Fibroblast of pulmonary artery (primary cell): ENCODE data around the gene GPR142.

Experiments
- DNase-seq: peaks from one replicate; pipeline ENCODE4 v3.0.0-alpha.2; 2010; ENCODE audit warnings: low read depth
- H3K4me3 ChIP-seq: replicated peaks from 2 replicates; pipeline ENCODE4 v1.5.1; 2011; ENCODE audit warnings: low read depth, mild to moderate bottlenecking, control low read depth, low read length, moderate library complexity
- TF ChIP-seq, protein P1 (sequence below): IDR thresholded peaks from 2 replicates; pipeline ENCODE4 v1.5.1; 2011; ENCODE audit warnings: mild to moderate bottlenecking, control low read depth, low read length, inconsistent platforms; ENCODE audit errors: missing control alignments

The GPR142 gene, protein sequence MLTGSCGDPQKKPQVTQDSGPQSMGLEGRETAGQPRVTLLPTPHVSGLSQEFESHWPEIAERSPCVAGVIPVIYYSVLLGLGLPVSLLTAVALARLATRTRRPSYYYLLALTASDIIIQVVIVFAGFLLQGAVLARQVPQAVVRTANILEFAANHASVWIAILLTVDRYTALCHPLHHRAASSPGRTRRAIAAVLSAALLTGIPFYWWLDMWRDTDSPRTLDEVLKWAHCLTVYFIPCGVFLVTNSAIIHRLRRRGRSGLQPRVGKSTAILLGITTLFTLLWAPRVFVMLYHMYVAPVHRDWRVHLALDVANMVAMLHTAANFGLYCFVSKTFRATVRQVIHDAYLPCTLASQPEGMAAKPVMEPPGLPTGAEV

DNA sequence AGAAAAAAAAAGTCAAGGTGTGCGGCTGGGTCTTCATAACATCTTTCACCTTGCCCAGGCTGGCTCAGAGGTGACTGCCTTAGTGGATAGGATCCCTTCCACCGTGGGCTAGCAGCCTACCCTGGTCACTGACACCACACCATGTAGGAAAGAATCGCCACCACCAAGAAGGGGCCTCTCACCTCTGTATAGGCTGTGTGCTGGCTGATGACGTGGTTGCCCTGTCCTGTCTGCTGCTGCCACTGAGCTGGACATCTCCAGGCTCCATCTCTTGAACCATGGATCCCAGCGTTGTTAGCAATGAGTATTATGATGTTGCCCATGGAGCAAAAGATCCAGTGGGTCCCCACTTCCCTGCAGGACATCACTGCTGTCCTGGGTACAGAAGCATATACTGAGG lies at the start of gene GPR142:
Gene GPR142, plus strand, starts transcription at position 301 of the 400 bp plus-strand sequence. CDS start 2,035 bp downstream, outside the sequence.
- TF ChIP-seq, protein P1, sequence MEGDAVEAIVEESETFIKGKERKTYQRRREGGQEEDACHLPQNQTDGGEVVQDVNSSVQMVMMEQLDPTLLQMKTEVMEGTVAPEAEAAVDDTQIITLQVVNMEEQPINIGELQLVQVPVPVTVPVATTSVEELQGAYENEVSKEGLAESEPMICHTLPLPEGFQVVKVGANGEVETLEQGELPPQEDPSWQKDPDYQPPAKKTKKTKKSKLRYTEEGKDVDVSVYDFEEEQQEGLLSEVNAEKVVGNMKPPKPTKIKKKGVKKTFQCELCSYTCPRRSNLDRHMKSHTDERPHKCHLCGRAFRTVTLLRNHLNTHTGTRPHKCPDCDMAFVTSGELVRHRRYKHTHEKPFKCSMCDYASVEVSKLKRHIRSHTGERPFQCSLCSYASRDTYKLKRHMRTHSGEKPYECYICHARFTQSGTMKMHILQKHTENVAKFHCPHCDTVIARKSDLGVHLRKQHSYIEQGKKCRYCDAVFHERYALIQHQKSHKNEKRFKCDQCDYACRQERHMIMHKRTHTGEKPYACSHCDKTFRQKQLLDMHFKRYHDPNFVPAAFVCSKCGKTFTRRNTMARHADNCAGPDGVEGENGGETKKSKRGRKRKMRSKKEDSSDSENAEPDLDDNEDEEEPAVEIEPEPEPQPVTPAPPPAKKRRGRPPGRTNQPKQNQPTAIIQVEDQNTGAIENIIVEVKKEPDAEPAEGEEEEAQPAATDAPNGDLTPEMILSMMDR, result no peak
- H3K4me3 ChIP-seq, result no peak within 1 kb of the TSS
- DNase-seq, result no peak

DNA sequence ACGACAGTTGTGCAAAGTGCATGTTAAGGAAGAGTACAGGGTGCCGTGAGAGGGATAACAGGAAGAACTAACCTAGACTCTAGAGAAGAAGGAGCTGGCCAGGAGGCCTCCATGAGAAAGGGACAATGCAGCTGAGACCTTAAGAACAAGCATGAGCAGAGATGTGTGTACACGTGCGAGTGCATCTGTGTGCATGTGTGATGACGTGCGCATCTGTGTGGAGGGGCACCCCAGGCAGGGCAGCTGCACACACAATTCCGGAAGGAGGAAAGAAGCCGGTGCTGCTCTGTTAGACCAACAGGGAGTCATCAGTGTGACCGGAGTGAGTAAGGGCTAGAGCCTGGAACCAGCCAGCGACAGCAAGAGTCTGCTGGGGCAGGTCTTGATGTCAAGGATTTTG lies 48.9 kb upstream of the GPR142 start:
- no peak for DNase-seq
- no peak overlapping the region for H3K4me3 ChIP-seq
- TF ChIP-seq, protein P1, result no peak

DNA sequence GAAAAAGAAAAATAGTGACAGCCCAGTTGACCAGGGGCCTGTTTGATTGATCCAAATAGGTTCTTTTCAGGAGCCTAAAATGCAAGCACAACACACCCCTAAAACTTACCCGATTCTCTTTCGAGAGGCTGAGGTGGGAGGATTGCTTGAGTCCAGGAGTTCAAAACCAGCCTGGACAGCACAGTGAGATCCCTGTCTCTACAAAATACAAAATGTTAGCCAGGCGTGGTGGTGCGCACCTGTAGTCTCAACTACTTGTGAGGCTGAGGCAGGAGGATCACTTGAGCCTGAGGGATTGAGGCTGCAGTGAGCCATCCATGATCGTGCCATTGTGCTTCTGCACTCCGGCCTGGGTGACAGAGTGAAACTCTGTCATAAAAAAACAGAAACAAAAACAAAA lies 42.8 kb upstream of the GPR142 start:
- TF ChIP-seq, protein P1, result no peak
- no peak for DNase-seq
- no peak overlapping the region for H3K4me3 ChIP-seq

DNA sequence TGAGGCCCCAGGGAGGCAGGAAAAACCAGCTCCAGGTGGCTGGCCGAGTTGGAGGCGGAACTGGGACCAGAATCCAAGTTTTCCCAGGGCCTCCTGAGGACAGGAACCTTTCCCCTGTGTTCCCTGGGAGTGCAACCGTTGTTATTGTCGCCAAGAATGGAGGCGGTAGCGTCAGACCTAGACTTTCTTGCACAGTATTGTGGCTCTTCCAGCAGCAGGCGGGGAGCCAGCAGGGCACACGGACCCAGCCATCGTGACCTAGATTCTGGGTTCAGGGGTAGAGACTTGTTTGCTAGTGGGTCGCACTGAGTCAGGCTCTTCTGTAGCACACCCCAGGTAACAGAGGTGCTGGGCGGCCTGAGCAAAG lies 41.9 kb upstream of the GPR142 start:
- TF ChIP-seq, protein P1, result no peak
- DNase-seq, result no peak
- no peak overlapping the region for H3K4me3 ChIP-seq

DNA sequence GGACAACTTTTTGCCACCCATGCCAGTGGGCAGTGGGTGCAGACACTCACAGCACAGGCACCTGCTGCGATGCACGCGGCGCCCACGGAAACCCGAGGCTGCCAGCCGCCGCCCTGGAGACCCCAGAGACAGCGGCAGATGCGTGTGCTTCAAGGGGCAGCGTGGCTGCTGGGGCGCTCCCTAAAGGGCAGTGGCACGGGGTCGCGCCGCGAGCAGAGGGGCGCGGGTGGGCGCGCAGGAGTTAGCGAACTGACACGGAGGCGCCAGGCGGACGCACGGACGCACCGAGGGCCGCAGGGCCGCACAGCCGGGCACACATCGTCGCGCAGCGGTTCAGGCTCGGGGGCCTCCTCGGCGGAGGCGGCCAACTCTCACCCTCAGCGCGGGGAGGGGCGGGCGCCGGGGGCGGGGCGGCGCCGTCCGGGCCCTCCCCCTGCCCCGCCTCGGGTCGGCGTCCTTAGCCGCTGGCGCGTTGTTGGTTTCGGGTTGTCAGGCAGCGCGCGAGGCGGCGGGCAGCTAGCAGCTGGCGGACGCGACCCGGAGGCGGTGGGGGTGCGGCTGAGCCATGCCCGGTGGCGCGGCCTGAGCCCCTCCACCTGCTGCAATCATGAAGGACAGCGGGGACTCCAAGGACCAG lies 41.4 kb upstream of the GPR142 start, which contains the start of gene KIF19:
Gene KIF19, plus strand, starts transcription at position 484 of the 637 bp plus-strand sequence. Its CDS starts 124 bp downstream, at position 608.
- TF ChIP-seq, protein P1, result no peak
- no peak within 1 kb of the TSS for H3K4me3 ChIP-seq
- no peak for DNase-seq

DNA sequence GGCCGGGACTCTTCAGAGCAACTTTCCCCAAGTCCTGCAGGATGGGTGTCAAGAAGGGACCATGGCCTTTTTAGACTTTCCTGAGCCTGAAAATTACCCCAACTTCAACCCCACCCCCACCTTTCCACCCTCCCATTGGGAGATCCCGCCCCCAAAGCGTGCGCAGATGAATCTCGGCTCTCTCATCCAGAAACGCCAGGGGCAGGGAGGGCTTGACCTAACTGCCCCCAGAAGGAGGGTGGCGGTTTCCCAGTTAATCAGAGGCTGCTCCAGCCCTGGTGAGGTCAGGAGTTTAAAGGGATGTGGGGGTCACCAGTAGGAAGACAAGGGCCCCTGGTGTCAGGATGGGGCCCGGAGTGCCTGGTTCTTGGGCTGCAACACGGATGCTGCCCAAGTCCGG lies 40.8 kb upstream of the GPR142 start:
- DNase-seq, result no peak
- TF ChIP-seq, protein P1, result no peak
- H3K4me3 ChIP-seq, result no peak overlapping the region
